Hepatocyte (in vitro differentiated cells): ENCODE results near the gene UVRAG.

Source experiments
- CTCF ChIP-seq: fragments of 200-600 bp; sonication (generic); IDR thresholded peaks from 2 replicates; pipeline ENCODE4 v1.5.1; 2016; ENCODE audit warnings: antibody characterized with exemption, mild to moderate bottlenecking; ENCODE audit not compliant: poor library complexity
- EZH2 ChIP-seq: fragments of 200-600 bp; sonication (generic); IDR thresholded peaks from 2 replicates; pipeline ENCODE4 v1.6.1; 2016; ENCODE audit warnings: antibody characterized with exemption, mild to moderate bottlenecking, borderline replicate concordance

GRCh38 chr11:75845324-75845723 lies 30.3 kb downstream of the UVRAG start:
- no peak for TF ChIP-seq CTCF
- no peak for TF ChIP-seq EZH2
